Tibial artery (tissue), 4 donors: ENCODE results near the gene EWSR1.

Experiments
- DNase-seq, 2 donors: peaks; one replicate each; pipeline ENCODE4 v3.0.0-alpha.2; 2019
- H3K27ac ChIP-seq, 2 donors: fragments of 200-600 bp; sonication (generic) in 1 of 2; 1 replicate in 1 of 2; 2 replicates in 1 of 2; pipeline ENCODE4 v1.5.1; 2018 to 2019; ENCODE audit warnings: mild to moderate bottlenecking in 1 of 2
- H3K27me3 ChIP-seq, 2 donors: fragments of 200-600 bp; sonication (generic) in 1 of 2; one replicate each; pipeline versions ENCODE4 v1.5.1 to v1.6.0; 2016 to 2019
- H3K36me3 ChIP-seq, 3 donors: fragments of 200-600 bp; sonication (generic) in 2 of 3; one replicate each; pipeline ENCODE4 v1.5.1; 2016 to 2019; ENCODE audit warnings: mild to moderate bottlenecking in 2 of 3
- H3K4me1 ChIP-seq, 4 donors: fragments of 200-600 bp; sonication (generic) in 2 of 4; 1 replicate in 3 of 4; 2 replicates in 1 of 4; pipeline ENCODE4 v1.5.1; 2016 to 2019
- H3K4me3 ChIP-seq, 2 donors: fragments of 200-600 bp; sonication (generic) in 1 of 2; 1 replicate in 1 of 2; 2 replicates in 1 of 2; pipeline ENCODE4 v1.5.1; 2018 to 2019; ENCODE audit warnings: mild to moderate bottlenecking in 2 of 2
- H3K9me3 ChIP-seq, 3 donors: fragments of 200-600 bp; sonication (generic) in 1 of 3; one replicate each; pipeline ENCODE4 v1.5.1; 2016 to 2019
- CTCF ChIP-seq, 2 experiments: fragments of 200-600 bp in 1 of 2; fragments of 450-650 bp in 1 of 2; IDR thresholded peaks; one replicate each; pipeline ENCODE4 v1.5.1; 2017 to 2019; ENCODE audit warnings: antibody characterized with exemption in 2 of 2, mild to moderate bottlenecking in 1 of 2, moderate library complexity in 1 of 2
- intact Hi-C: fragments of 100-400 bp; cut with DNase I; formaldehyde crosslinking; loops from one replicate; pipeline ENCODE4 v1.15.0; 2023; ENCODE audit warnings: low total_unique reads

Gene EWSR1

DNA sequence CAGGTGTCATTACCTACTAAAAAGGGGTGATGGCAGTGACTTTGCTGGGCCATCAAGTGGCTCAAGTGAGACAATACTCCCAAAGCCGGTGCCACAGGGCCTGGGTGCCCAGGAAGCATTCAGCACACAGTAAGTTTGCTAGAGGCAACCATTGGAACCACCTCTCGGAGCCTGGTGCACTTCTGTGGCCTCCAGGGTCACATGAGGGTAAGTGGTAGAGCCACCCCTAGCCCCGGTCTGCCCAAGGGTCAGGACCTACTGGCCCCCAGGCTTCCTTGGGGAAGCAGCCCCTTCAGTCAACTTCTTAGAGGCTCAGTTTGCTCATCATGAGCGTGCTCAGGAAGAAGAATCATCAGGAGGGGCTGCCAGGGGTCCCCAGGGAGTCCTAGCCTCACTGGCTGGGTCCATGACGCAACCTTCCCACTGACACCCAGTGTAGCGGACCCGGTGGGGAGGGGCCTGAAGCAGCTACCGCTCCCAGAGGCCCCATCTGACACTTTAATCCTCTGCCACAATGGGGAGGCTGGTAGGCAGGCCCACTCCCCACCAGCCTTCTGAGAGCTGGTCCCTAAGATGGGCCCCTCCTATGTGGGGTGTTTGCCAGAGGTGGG is 64.9 kb downstream of the EWSR1 start:
- peaks cover 0 to 10% (median 0%) of the 10 kb centered on the region in 4 donors for H3K4me1 ChIP-seq
- no peaks in the 10 kb centered on the region for H3K9me3 ChIP-seq
- no peaks in the 10 kb centered on the region for H3K27me3 ChIP-seq
- intact Hi-C loops, result no loop called here
- no peak for TF ChIP-seq CTCF (IDR thresholded peaks at IDR 0.05)
- no peak for DNase-seq
- peaks cover 23 to 96% (median 87%) of the 10 kb centered on the region in 3 donors for H3K36me3 ChIP-seq
- H3K27ac ChIP-seq, result no peak overlapping the region
- H3K4me3 ChIP-seq, result no peak overlapping the region

GRCh38 chr22:29334148-29334547 is 66.1 kb downstream of the EWSR1 start:
- no peak overlapping the region for H3K4me3 ChIP-seq
- H3K36me3 ChIP-seq, result peaks cover 21 to 96% (median 87%) of the 10 kb centered on the region in 3 donors
- H3K27ac ChIP-seq, result no peak overlapping the region
- no peak for DNase-seq
- TF ChIP-seq CTCF (IDR thresholded peaks at IDR 0.05), result no peak
- H3K27me3 ChIP-seq, result no peaks in the 10 kb centered on the region
- H3K4me1 ChIP-seq, result peaks cover 0 to 10% (median 0%) of the 10 kb centered on the region in 4 donors
- intact Hi-C loops, result no loop called here
- no peaks in the 10 kb centered on the region for H3K9me3 ChIP-seq

- DNase-seq, result no peak
- H3K4me3 ChIP-seq, result no peak overlapping the region
- peaks cover 0 to 10% (median 0%) of the 10 kb centered on the region in 4 donors for H3K4me1 ChIP-seq
- no peak for TF ChIP-seq CTCF (IDR thresholded peaks at IDR 0.05)
- no peaks in the 10 kb centered on the region for H3K9me3 ChIP-seq
- H3K27ac ChIP-seq, result no peak overlapping the region
- H3K36me3 ChIP-seq, result peaks cover 28 to 96% (median 87%) of the 10 kb centered on the region in 3 donors
- no peaks in the 10 kb centered on the region for H3K27me3 ChIP-seq
- intact Hi-C loops, result no loop called here
Observed at GRCh38 chr22:29334696-29335344, 66.8 kb downstream of the EWSR1 start.

GRCh38 chr22:29335656-29336055 is 67.6 kb downstream of the EWSR1 start:
- no peak overlapping the region for H3K27ac ChIP-seq
- peaks cover 0 to 10% (median 0%) of the 10 kb centered on the region in 4 donors for H3K4me1 ChIP-seq
- no peak overlapping the region for H3K4me3 ChIP-seq
- peaks cover 37 to 96% (median 87%) of the 10 kb centered on the region in 3 donors for H3K36me3 ChIP-seq
- DNase-seq, result no peak
- H3K27me3 ChIP-seq, result no peaks in the 10 kb centered on the region
- no peak for TF ChIP-seq CTCF (IDR thresholded peaks at IDR 0.05)
- intact Hi-C loops, result no loop called here
- no peaks in the 10 kb centered on the region for H3K9me3 ChIP-seq

- DNase-seq, result no peak
- H3K27ac ChIP-seq, result no peak overlapping the region
Observed at GRCh38 chr22:29336751-29337490, 68.9 kb downstream of the EWSR1 start.

More at GRCh38 chr22:29336751-29337490, 68.9 kb downstream of the EWSR1 start:
- no peaks in the 10 kb centered on the region for H3K27me3 ChIP-seq
- H3K4me1 ChIP-seq, result peaks cover 0 to 10% (median 0%) of the 10 kb centered on the region in 4 donors
- peaks cover 48 to 97% (median 89%) of the 10 kb centered on the region in 3 donors for H3K36me3 ChIP-seq
- no peaks in the 10 kb centered on the region for H3K9me3 ChIP-seq
- intact Hi-C loops, result no loop called here
- H3K4me3 ChIP-seq, result no peak overlapping the region
- TF ChIP-seq CTCF (IDR thresholded peaks at IDR 0.05), result no peak
